Smooth muscle cell of the brain vasculature (primary cell): ENCODE results near the gene HECTD2.

Experiments used
- DNase-seq: peaks from one replicate; pipeline ENCODE4 v3.0.0-alpha.2; 2012; ENCODE audit warnings: low read depth, low spot score

HECTD2 gene

DNA sequence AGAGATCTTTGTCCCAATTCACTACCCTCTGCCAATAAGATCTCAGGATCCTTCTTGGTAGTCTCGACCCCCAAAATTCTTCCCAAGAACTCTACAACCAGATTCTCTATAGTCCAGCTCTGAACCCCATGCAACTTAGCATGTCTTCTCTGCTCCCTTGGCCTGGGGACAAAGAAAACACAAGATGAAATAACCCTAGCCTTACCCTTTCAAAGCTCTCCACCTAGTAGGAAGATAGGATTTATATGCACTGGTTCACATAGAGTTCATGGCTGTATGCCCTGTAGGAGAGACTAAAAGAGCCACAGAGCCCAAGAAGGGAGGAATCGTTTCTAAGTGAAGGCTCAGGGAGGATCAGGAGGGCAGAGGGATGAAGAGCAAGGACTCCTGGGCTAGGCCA, 126.6 kb downstream of the HECTD2 start:
- DNase-seq: no peak

DNA sequence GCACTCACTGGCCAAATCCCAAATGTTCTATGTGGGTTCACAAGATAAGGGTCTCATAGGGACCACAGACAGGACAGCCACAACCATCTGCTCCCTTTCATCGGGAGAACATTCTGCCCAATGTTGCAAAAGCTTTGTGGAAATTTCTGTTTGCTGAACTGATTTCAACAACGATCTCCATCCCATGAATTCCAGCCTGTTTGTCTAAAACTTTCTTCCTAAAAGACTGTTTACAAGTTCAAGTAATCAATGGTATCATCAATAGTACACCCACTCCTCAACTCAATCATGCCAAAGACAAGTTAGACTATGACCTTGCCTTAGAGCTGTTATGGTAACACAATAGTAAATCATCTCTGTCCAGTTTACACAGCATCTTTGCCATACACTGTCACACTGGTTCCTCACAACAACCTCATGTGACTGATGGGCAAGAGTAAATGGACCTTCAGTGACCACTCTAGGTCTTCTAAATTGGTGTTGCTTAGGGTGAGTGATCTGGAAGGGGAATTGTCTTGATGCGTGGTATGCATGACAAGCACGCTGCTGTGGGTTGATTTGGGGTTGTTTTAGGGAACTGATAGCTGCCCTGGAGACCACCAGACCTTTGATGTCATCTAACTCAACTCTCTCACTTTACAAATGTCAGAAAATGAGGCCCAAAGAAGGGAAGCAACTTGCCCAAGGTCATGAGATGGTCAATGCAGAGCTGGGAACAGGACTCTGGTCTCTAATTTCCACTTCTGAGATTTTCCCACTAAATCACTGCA, 127.7 kb downstream of the HECTD2 start:
- DNase-seq: no peak

DNA sequence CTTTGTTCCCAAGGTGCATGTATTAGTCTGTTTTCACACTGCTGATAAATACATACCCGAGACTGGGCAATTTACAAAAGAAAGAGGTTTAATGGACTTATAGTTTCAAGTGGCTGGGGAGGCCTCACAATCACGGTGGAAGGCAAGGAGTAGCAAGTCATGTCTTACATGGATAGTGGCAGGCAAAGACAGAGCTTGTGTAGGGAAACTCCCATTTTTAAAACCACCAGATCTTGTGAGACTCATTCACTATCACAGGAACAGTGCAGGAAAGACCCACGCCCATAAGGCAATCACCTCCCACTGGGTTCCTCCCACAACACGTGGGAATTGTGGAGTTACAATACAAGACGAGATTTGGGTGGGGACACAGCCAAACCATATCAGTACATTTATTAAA, 129.8 kb downstream of the HECTD2 start:
- DNase-seq: no peak

DNA sequence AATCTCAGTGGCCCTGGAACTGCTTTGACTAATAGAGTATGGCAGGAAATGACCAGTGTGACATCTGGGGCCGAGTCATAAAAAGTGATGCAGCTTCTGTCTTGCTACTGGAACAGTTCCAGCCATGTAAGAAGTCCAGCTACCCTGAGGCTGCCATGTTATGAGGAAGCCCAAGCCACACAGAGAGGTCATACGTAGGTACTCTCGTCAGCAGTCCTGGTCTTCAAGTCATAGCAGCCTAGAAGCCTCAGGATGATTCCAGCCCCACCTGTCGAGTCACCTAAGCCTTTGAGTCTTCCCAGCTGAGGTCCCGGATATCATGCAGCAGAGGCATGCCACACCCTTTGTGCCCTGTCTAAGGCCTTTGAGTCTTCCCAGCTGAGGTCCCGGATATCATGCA, 130.6 kb downstream of the HECTD2 start:
- no peak for DNase-seq

DNA sequence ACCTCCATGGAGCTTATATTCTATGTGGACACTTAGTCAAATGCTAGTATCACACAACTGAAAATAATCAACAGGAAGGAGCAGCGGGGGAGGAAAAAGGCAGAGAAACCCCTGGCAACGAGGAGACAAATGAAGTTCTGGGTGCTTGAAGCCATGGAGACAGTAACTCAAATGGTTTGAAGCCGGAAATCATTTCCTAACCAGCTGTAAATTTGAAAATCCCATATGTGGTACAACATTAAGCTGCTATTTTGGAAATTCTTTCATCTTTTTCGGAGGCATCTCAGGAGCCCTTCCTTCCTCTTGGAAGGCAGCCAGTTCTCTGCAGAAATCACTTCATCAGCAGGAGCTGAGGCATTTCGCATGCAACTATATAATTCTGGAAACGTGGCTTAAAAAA, 131.3 kb downstream of the HECTD2 start:
- DNase-seq: peak; percentile 29

DNA sequence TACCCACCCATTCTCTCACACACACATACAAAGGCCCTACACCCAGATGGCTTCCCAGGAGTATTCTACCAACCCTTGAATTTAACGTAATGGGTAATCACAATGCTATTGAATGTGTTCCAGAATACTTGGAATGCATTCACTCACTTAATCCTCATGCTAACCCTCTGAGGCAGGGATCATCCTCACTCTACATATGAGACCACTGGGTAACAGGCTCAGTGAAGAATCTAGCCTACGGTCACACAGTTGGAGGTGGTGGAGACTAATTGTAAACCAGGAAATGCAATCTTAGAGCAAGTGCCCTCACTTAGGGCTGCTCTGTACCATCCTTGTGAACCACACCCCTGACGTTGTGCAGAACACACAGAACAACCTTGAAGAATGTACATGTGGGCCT, 135.2 kb downstream of the HECTD2 start:
- no peak for DNase-seq

DNA sequence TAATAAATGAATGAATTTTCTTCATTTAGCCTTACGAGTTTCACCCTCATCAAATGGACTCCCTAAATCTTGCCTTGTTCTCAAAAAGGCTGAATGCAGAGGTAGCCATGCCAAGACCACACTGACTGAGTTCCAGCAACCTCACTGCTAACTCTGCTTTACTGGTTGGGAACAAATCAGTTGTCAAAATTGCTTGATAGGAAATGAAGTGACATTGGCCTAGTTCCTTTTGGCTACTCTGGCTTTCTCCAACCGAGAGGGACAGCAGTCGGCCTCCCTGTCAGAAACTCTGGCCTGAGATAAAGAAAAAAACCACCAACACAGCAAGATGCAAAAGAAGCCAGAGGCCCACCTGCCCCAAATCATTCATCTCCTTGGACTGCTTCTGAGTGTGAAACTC, 135.7 kb downstream of the HECTD2 start:
- no peak for DNase-seq

DNA sequence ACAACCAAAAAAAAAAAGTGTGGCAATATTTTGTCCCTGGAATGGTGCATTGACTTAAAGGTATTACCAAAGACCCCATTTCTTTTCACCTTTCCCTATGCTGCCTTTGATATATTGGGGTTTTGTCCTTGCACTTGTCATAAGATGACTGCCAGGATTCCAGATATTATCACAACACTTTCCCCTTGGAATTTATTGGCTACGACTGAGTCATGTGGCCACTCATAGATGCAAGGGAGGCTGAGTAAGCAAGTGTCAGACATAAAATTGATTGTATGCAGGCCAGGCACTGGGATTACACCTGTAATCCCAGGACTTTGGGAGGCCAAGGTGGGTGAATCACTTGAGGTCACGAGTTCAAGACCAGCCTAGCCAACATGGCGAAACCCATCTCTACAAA, 139.1 kb downstream of the HECTD2 start:
- no peak for DNase-seq

GRCh38 chr10:91550021-91550420, 139.9 kb downstream of the HECTD2 start:
- no peak for DNase-seq

- DNase-seq: peak; percentile 67
These were observed 141.7 kb downstream of the HECTD2 start for GRCh38 chr10:91551856-91552255.

DNA sequence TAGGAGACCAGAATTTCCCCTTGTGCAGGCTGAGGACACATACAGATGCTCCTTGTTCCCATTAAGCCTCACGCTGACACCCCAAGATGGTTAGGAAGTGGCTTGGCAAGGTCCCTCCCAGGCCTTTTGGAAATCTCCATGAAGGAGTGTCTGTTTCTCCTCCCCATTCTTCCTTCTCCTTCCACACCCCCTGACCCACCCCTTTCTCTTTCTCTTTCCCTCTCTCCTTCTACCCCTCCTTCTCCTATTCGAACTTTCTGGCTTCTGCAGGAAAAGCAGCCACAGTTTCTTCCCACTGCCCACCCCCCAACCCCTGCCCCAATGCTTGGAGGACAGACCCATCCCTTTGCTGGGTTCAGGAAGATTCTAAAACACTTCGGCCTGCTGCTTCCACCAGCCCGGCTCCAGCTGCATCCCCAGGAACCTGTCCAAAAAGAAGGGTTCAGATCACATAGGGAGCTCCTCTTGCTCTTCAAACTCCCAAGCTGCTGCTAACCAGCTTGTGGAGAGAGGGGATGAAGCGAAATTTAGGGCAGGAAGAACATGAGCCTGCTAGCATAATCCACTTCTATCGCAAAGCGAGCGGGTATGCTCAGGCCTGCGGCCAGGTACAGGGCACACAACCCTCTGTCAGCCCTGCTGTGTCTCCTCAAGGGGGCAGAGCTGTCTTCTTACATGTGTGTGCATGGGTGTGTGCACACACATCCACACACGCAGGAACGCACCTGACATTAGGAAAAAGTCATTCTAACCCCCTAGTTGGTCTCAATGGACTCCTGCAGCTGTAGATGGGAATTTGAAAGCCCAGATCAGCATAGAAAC, 142.3 kb downstream of the HECTD2 start:
- no peak for DNase-seq

DNA sequence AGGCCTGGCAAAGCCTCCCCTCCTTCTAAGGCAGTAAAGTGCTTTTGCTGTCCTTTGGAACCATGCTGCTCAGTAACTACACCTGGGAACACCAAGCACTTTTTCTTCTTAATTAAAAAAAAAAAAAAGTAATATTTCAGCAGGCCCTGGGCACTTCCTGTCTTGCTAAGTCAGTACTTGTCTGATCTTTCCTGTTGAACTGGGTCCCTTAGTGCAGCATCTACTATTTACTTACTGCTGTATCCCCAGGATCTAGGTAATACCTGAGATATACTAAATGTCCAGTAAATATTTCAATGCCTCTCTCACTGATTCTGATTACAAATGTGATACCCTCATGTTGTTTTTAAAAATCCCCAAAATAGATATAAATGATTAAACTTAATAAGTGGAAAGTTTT, 145.3 kb downstream of the HECTD2 start:
- no peak for DNase-seq

DNA sequence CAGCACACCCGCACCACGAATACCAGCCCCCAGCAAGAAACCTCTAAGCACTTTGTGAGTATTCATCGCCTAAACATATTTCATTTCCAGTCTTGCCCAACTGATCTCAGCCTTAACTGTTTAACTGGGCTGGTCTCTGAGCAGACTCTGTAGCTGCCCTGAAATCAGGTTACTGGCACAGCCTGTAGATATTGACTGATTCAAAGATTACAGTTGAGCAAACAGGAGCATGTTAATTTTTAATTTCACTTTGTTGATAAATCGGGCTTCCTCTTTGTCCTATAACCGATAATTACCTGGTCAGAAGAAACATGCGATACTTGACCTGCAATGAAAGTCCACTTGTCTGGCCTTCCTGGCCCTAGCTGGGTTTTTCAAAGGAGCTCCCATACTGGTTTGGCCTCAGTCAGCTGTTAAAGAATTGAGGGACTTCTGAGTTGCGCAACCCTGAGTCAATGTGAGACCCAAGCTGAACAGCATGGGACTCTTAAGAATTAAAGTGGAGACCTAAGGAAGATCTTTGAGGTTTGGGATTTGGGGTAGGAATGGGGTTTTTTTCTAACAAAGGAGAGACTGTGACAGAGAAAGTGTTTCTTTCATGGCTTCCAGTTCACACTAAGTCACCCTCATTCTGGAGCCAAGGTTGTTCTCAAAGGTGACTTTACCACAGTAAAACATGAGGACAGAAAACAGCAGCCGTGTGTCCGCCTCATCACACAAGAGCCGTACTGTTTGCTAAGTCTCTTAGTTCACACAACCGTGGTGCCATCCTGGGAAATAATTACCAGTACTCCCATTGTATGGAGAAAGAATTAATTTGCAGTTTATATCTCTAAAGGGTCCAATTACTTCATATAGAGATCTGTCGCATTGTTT, 146.8 kb downstream of the HECTD2 start:
- no peak for DNase-seq

DNA sequence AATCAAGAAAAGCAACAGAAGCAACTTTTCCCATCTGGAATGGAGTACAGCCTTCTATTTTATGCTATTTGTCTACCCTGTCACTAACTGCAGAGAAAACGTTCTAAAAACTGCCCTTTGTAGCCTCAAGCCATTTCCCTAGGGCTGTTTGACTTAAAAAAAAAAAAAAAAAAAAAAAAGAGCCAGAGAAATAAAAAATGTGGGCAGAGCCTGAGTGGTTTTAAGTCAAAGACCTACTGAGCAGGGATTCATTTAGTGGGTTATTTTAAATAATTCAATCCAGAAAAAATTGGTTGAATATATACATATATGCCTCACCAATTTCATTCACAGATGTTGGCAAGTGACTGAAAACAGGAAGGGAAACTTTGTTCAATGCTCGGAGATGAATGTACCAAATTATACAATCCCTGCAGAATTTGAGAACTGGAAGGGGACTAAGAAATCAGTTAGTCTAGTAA, 147.5 kb downstream of the HECTD2 start:
- no peak for DNase-seq

DNA sequence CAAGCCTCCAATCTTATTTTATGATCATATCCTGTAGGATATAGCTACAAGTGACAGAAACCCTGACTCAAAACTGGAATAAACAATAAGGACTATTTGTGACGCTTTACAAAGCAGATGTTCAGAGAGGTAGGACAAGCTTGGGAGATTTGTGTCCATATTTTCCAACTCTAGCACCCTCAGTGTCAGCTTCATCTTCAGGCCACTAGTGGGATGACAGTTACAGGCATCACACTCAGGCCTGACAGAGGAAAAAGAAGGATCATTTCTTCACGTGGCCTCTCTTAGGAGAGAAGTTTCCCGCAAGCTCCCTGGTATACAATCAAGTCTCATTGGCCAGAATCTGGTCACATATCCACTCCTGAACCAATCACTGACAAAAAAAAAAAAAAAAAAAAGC, 148.3 kb downstream of the HECTD2 start:
- DNase-seq: no peak

DNA sequence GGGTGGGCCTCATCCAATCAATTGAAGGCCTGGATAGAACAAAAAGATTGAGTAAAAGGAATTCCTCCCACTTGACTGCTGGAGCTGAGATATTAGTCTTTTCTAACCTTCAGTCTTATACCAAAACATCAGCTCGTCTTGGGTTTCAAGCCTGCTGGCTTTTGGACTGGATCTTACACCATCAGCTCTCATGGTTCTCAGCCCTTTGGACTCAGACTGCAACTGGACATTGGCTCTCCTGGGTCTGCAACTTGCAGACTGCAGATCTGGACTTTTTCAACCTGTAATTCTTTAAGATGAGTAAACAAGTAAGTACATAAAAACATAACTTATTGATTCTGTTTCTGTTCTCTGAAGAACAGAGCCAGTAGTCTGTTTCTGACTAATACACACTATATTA, 149.0 kb downstream of the HECTD2 start:
- no peak for DNase-seq

- DNase-seq: no peak
These were observed 149.6 kb downstream of the HECTD2 start for GRCh38 chr10:91559750-91560149.

DNA sequence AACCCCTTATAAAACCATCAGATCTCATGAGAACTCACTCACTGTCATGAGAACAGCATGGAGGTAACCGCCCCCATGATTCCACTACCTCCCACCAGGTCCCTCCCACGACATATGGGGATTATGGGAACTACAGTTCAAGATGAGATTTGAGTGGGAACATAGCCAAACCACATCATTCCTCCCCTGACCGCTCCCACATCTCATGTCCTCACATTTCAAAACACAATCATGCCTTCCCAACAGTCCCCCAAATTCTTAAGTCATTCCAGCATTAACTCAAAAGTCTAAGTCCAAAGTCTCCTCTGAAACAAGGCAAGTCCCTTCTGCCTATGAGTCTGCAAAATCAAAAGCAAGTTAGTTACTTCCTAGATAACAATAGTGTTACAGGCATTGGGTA, 150.7 kb downstream of the HECTD2 start:
- peak; percentile 23 for DNase-seq

GRCh38 chr10:91562839-91563581, 152.9 kb downstream of the HECTD2 start:
- no peak for DNase-seq

DNA sequence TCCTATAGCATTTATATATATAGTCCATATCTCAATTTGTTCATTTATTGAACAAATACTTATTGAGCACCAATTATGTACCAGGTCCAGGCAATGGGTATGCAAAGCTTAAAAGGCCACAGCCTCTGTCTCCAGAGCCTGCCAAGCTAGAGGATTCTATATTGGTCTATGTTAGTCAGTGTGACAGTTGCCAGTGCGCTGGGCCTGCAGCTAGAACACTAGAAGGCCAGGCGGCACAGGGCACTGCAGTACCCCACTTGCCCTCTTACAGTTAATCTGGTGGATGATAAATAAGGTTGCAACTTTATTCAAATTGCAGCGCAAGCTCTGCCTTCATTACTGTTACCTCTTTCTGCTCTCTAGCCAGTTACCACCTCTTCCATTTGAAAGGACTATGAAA, 153.9 kb downstream of the HECTD2 start:
- no peak for DNase-seq
